HG02610 (cell line): ENCODE data around the gene QRSL1.
"Not testable (repeated sequence)": the region's sequence is repeated elsewhere in the genome, so short reads cannot be mapped to it uniquely, and the experiment has no call there.

ENCODE experiments used
- ATAC-seq: cut with Tn5 transposase; IDR thresholded peaks from one replicate; pipeline ENCODE4 v1.9.1; 2021; ENCODE audit warnings: mild to moderate bottlenecking, moderate library complexity; ENCODE audit not compliant: unreplicated experiment

QRSL1 gene

DNA sequence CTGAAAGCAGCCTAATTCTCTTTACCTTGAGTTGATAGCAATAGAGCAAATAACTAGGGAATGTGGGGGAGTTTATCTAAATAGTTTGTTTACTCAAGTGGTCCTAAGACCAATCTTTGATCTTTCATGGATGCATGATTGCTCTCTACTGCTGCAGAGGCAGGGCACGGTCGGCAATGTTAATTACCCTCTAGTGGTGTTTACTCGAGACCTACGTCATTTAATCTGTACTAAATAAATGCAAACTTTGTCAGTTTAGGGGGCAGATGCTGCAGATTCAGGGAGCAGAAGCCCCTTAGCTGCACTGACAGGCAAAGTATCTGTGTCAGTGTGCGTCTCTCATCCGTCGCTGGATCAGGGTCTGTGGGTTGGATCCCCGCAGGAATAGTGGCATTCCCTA, 7.0 kb upstream of the QRSL1 start:
- no peak for ATAC-seq

DNA sequence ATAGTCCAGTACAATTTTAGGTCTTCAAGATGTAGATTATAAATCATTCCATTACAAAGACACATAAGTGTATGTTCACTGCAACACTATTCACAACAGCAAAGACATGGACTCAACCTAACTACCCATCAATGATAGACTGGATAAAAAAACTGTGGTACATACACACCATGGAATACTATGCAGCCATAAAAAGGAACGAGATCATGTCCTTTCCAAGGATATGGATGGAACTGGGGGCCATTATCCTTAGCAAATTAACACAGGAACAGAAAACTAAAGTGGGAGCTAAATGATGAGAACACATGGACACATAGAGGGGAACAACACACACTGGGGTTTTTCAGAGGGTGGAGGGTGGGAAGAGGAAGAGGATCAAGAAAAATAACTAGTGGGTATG, 6.3 kb upstream of the QRSL1 start:
- ATAC-seq, result no peak

DNA sequence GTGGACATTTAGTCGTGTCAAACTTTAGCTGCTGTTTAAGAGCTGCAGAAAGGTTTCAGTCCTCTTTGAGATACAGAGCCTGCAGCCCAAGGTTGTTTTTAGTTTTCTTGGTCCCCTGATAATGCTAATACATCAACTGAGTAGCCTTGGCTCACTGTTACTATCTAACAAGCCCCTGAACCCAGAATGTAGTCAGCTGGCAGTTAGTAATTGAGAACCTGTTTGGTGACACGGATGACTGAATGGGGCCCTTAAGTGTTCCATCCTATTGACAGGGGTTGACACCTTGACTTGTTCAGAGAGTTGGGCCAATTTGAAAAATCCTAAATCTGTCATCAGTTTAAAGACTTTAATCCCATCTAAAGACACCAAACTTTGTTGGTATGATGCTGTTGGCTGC, 2.9 kb upstream of the QRSL1 start:
- no peak for ATAC-seq

DNA sequence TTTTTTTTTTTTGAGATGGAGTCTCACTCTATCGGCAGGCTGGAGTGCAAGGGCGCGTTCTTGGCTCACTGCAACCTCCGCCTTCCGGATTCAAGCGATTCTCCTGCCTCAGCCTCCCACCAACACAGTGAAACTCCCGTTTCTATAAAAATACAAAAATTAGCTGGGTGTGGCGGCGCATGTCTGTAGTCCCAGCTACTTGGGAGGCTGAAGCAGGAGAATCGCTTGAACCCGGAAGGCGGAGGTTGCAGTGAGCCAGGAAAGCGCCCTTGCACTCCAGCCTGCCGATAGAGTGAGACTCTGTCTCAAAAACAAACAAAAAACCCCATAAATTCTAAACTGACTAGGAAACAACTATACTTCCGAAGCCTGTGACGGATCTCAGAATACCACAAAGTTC, 1.6 kb upstream of the QRSL1 start:
- ATAC-seq, result not testable (repeated sequence)

DNA sequence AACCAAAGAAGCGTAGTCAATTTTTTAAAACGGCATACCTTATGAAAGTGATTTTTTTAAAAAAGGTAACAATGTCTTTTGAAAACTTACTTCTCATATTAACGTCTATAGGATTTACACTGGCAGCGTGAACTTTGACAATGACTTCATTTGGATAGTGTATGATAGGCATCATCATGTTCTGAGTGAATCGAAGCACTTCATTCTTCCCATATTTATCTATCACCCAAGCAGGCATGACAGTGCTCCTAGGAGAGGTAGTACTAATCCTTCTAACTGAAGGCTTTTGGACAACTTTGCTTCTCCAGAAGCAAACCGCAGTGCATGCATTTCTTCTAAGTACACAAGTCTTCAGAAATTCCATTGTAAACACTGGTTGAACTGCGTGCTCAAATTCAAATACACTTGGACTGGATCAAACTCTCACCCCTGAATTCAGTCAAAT, 698 bp upstream of the QRSL1 start:
- peak; percentile 10 for ATAC-seq

DNA sequence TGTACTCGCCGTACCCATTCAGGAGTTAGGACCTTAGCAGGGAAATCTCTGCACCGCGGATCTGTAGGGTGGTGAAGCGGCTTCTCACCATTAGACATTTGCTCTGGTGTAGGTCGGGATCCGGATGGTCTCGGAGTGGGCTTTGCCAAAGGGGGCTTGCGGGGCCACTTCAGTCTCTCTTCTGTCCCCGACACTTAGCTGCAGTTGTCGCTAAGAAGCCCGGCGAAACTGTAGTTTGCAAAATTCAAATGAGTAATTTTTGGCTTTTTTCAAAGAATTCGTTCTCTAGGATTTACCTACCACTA, 433 bp downstream of the QRSL1 start:
- no peak for ATAC-seq

DNA sequence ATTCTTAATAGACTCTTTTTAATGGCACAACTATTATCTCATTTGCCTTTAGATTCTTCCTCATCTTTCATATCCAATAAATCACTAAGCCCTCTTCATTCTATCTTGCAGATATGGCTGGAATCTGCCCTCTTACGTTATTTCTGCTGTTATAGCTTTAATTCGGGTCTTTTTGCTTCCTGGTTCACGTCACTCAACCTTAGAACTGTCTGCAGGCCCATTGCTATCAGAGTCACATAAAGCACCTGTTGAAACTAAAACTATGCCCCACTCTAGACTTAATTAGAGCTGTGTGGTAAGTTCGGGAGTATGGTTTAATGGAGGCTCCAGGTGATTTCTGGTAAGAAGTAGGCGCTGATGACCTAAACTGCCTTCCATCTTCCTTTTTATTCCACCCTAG, 988 bp downstream of the QRSL1 start:
- ATAC-seq, result no peak

DNA sequence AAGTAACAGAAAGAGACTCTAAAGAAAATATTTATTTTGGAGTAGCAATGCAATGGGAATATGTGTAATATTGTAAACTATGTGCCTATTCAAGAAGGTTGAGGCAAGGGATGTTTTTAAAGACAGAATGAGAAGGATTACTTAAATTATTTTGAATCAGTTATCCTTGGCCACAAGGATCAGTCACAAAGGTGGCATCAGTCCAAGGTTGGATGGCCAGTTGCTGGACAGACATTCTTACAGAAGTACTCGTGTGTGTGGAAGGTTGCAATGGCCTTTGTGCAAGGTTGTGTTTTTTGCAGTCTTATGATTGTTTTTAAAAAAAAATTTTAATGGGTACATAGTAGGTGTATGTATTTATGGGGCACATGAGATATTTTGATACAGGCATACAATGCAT, 2.0 kb downstream of the QRSL1 start:
- ATAC-seq, result no peak

DNA sequence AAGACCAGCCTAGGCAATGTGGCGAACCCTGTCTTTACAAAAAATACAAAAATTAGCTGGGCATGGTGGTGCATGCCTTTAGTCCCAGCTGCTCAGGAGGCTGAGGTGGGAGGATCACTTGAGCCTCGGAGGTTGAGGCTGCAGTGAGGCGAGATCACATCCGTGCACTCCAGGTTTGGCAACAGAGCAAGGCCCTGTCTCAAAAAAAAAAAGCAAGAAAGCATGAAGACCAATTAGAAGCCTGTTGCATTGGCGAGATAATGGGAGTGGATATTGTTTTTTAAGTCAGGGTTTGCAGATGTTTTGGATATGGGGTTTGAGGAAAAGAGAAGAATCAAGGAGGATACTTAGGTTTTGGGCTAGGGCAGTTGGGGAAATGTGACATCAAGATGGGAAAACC, 5.2 kb downstream of the QRSL1 start:
- no peak for ATAC-seq

DNA sequence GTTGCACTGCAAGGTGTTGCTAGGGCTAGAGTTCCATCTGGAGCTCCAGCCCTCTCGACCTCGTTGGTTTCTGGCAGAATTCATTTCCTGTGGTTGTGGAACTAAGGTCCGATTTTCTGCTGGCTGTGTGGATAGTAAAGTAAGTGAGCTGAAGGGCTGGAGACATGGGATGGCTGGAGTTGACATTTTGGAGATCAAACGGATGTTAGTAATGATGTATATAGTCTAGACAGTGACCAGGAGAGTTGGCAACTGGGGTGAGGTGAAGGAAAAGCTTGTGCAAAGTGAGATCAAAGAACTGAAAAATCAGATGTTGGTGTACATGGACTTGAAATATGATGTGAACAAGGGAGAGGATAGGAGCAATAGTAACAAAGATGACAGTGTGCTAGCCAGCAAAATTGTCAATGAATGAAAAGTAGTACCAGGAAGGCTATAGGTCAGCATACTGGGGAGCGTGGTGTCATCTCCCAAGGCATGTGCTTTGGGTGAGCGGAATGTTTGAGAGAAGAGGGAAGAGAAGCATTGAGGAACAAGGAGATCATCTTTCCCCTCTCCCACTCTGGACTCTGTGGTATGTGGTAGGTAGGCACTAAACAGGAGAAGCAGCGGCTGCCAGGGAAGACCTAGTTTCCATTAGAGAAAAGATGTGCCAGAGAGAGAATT, 7.8 kb downstream of the QRSL1 start:
- peak; percentile 26 for ATAC-seq

DNA sequence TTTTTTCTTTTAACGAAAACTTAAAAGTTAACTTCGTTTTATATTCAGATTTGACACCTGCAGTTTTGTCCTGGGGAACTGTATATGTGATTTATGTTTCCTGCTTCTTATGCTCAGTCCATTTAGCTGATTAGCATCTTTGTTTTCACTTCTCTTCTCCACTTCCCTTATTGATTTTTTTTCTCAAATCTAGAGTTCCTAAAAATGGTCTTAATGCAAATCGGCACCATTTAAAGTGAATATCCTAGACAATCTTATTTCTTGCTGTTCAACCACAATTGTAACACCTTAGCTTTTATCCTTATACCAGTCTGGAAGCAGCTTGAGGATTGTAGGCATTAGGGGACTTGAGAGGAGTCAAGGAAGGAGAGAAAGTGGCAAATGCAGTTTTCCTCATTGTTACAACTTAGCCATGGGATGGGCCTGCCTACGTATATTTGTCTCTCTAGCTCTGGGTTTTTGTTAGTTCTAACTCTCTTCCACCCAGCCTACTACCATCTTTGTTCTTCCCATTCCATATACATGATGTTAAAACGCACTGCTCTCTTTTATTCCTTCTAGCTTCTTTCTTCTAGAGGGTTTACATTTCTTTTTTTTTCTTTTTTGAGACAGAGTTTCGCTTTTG, 8.5 kb downstream of the QRSL1 start:
- peak; percentile 76 for ATAC-seq

DNA sequence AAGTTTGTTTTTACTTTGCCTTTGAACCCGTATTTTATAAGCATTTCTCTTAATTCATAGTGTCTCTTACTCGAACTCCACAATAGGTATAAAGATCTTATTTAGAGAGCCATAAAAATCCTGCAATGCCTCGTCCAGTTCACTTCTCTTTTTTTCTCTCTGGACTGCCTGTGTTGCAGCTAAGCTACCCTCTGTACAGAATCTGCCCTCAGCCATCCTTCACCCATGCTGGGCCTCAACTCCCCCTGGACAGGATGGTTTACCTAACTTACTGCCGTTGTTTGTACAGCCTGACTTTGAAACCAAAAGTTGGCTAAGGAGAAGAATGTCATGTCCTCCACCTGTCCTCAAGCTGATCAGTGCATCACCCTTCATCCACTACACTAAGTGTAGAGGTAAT, 10.4 kb downstream of the QRSL1 start:
- no peak for ATAC-seq

DNA sequence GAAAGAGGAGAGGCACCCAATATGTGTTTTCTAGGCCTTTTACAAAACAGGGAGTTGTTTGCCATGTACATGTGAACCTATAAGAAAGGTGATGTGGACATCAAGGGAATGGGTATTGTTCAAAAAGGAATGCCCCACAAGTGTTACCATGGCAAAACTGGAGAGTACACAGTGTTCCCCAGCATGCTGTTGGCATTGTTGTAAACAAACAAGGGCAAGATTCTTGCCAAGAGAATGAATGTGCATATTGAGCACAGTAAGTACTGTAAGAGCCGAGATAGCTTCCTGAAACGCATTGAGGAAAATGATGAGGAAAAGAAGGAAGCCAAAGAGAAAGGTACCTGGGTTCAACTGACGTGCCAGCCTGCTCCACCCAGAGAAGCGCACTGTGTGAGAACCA, 13.1 kb downstream of the QRSL1 start:
- ATAC-seq, result no peak

DNA sequence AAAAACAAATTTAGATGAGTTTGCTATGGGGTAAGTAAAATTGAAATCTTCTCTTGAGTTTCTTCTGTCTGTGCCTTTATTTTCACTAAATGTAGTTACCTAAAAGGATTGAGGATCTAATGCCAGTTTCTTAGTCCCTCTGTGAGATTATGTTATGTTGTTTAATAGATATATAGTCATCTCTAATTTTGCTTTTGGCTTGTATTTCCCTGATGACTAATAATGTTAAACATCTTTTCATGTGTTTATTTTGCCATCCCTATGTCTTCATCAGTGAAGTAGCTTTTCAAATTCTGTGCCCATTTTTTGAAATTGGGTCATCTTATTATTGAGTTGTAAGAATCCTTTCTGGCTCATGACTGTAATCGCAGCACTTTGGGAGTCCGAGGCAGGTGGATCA, 13.7 kb downstream of the QRSL1 start:
- no peak for ATAC-seq

DNA sequence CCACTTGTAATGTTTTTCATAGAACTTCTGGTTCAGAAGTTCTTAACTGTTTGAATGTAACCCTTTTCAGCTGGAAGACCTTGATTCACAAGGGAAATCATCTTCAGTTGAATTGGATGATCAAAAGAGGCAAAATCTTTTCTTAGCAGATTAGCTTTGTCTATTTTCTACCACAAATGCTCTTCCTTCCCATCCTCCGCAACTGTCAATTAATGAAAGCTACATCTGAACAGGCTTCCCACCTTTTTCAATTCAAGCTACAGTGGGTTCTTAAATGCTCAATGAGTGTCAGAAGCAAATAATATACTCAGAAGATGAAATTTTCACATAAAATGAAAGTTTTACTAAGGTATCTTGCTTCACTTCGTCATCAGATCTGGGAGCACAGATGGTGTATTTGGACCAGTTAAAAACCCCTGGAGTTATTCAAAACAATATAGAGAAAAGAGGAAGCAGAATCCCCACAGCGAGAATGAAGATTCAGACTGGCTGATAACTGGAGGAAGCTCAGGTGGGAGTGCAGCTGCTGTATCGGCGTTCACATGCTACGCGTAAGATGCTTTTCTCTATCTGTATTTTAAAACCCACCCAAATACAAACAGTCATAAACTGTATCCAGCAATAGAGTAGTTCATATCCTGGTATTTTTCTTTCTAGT, 19.4 kb downstream of the QRSL1 start:
- peak; percentile 95 for ATAC-seq

DNA sequence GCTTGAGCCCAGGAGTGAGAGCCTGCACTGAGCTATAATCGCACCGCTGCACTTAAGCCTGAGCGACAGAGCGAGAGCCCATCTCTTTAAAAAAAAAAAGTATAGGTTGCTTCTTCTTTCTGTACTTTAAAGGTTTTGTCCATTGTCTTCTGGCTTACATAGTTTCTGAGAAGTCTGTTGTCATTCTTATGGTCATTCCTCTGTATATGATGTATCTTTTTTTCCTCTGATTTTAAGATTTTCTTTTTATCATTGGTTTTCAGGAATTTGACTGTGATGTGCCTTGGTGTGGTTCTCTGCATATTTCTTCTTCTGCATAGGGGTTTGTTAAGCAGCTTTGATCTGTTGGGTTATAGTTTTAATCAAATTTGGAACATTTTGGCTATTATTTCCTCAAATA, 29.1 kb downstream of the QRSL1 start:
- ATAC-seq, result no peak

DNA sequence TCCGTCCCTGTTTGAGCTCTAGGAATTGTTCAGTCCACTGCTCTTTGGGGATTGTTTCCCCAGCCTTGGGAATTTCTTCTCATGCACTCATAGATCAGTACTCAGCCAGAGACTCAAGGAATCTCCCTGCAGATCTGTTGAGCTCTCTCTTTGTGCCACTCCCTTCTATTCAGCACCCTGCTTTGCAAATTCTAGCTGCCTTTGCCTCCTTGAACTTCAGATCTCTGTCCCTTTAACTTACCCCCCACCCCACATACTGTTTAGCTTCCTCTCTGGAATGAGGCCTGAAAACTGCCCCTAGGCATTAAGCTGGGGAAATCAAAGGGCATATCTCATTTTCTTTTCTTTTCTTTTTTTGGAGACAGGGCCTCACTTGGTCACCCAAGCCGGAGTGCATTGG, 30.5 kb downstream of the QRSL1 start:
- ATAC-seq, result no peak

DNA sequence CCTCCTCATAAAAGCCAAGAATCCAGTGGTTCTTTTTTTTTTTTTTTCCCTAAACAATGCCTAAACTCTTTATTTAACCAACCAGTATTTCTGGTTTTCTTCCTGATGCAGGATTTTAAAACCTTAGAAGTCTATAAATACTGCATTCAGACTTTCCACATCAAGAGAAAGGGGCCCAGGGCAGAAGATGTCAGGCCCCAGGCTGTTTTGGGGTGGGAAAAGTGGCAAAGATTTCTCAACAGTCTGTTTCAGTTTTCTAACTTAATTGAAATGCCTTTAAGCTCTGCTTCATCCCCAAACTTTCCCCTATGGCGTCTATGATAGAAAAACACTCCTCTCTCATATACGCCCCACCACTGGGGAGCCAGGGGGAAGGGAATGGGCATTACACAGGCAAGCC, 33.1 kb downstream of the QRSL1 start:
- no peak for ATAC-seq

DNA sequence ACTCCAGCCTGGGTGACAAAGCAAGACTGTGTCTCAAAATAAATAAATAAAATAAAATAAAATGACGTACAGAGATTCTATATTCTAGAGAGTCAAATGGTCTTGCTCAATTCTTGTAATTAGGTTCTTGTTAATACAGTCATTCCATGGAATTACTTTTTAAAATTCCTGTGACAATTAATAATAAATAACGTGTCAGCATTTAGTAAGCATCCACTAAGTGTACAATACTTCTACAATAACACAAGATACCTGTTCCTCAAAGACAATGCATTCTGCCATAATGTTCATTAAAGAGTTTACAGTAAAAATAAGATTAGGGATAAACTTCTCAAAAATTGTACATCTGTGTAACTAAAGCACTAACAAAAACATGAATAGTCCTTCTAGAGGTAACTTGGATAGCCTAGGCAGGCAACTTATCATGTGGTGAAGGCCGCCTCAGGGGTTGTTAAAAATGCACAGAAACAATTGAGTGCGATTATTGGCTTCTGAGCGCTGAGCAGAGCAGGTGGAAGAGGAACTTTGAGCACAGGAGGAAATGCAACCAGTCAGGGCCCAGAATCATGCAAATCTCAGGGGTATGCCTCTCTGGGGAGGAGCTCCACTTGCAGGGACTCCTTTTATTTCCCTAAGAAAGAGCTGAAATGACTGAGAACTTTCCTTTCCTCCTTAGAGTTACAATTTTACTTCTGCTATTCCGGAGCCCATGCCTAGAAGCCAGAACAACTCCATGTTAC, 37.1 kb downstream of the QRSL1 start:
- peak; percentile 96 for ATAC-seq

DNA sequence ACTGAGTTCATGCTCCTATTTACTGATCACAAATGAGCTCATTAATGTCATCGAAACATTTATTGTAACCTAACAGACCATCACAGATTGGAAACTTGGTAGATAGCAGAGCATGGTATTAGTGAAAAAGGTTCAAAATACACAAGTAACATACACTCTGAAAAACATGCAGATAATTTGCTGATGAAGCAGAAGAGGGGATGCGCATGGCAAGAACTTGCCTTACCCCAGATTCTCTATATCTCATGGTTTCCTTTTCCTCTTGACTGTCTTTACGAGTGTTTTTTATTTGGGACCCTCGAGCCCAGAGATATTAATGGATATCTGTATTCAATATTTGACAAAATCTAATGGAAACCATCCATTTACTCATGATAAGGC, 37.6 kb downstream of the QRSL1 start:
- ATAC-seq, result no peak

DNA sequence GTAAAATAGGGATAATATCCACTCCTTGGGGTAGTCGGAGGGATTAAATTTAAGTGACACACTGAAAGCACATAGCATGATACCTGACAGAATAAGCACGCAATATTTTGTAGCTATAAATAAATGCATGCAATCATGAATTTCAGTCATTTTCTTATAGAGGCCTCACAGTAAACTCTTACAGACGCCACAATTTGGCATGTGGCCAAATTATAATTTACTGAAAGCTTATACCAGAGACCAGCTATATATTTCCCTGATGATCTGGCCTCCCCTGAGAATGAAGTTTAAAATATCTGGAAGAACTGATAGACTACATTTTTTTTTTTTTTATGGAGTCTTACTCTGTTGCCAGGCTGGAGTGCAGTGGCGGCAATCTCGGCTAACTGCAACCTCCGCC, 40.9 kb downstream of the QRSL1 start:
- ATAC-seq, result no peak

DNA sequence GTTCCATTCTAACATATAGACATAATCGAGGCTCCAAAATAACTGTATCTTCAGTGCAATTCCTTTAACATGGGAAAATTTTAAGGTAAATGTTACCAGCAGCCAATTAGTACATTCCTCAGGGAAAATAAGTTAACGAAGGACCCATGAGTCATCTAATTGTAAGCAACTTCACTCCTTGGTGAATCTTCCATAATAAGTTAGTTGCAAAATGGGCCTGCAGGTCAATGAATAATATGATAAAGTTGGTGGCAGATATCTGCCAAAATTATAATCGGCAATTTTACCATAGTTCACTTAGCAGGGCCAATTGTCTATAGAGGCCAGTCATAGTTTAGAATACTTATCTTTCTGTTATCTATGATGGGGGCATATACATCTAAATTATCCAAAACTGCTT, 42.3 kb downstream of the QRSL1 start:
- ATAC-seq, result no peak
